HG03460 (cell line): ENCODE measurements around the gene VPS41.
"Not testable (repeated sequence)": the region's sequence is repeated elsewhere in the genome, so short reads cannot be mapped to it uniquely, and the experiment has no call there.

ENCODE experiments used
- ATAC-seq: cut with Tn5 transposase; IDR thresholded peaks from one replicate; pipeline ENCODE4 v1.9.1; 2021; ENCODE audit not compliant: unreplicated experiment

VPS41 gene

DNA sequence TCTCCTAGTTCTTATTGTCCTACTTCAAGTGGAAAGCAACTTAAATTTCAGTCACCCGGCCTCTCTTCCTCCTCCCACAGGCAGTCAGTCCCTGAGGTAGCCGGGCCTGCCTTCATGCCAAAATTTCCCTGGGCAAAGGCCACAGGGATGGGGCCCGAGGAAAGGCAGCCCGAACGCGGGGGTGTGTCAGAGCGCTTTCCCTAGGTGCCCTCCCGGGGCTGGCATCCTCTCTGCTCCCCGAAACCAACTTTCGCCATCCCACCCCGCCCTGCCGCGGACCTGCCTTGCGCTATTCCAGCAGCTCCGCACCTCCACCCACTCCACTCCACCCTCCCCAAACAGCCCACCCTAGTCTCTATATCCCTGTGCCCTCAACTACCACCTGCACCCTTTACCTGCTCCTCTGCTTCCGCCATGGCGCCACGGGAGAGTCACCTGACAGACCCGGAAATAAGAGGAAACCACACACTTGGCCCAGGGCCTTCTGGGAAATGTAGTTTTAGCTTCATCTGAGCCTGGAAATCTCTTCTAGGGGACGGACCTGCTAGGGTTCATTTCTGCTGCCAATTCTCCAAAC lies at the start of gene VPS41:
Gene VPS41 (minus strand): TSS at position 433 of the 577 bp plus-strand sequence. CDS start 17 bp downstream, at position 416.
- peak; percentile 99 for ATAC-seq

DNA sequence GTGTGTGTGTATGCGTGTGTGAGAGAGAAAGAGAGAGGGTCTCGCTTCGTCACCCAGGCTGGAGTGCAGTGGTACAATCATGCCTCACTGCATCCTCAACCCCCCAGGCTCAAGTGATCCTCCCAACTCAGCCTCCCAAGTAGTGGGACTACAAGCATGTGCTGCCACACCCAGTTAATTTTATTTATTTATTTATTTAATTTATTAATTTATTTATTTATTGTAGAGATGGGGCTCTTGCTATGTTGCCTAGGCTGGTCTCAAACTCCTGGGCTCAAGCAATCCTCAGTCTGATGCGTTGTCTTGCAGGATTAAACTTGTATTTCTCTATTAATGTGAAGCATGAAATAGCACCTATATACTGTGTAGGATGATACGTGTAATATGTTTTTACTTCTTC lies 46.9 kb upstream of the VPS41 start:
- no peak for ATAC-seq

GRCh38 chr7:38953971-38954370 lies 45.0 kb upstream of the VPS41 start:
- no peak for ATAC-seq

DNA sequence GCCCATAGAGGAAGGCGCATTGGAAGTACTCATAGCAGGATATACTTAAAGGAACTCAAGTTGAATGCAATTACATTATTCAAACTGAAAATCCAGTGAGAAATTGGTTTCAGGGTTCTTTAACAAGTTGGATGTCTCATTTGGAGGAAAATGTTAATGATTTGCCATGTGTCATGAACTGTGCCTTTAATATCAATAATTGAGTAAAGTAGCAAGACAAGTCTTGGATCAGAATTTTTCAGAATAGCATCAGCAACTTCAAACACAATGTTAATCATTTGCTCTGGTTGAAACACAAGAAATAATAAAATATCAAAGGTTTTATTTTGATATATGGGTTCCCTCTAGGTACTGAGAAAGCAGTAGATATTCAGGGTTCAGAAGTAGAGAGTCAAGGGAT lies 44.2 kb upstream of the VPS41 start:
- ATAC-seq = no peak

DNA sequence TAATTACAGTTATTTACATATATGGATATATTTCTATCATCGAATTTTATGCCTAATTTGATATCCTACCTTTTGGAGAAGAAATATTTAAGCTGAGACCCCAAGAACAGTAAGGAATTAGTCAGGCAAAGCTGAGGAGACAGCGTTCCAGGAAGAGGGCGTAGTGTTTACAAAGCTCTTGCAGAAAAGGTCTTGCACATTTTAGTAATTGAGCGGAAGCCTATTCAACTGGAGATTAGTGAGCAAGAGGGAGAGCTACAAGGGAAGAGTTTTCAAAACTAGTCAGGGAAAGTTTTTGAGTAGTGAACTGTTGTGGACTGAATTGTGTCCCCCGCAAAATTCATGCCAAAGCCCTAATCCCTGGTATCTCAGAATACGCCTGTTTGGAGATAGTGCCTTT lies 42.2 kb upstream of the VPS41 start:
- ATAC-seq = no peak

- no peak for ATAC-seq
These were observed 41.3 kb upstream of the VPS41 start for GRCh38 chr7:38950309-38950708.

- not testable (repeated sequence) for ATAC-seq
These were observed 38.5 kb upstream of the VPS41 start for GRCh38 chr7:38947541-38947940.

GRCh38 chr7:38942431-38943051 lies 33.5 kb upstream of the VPS41 start:
- ATAC-seq = no peak

- no peak for ATAC-seq
These were observed 31.8 kb upstream of the VPS41 start for GRCh38 chr7:38940774-38941173.

DNA sequence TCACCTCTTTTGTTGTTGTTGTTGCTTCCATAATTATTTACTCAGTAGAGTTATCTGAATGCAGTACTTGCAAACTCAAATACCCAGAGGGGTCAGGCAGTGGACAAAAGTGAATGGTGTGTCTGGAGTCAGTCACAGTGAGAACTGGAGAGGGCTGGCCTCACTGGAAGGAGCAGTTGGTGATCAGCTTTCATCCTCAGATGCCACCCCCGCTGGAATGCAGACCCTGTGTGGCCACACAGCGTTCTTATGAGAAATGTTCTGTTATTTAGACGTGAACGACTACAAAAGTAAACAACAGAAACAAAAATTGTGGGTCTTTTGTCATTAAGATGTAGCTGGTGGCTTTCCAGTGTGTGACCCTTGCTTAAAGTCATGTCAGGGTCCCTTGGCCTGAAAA lies 29.6 kb upstream of the VPS41 start:
- no peak for ATAC-seq

DNA sequence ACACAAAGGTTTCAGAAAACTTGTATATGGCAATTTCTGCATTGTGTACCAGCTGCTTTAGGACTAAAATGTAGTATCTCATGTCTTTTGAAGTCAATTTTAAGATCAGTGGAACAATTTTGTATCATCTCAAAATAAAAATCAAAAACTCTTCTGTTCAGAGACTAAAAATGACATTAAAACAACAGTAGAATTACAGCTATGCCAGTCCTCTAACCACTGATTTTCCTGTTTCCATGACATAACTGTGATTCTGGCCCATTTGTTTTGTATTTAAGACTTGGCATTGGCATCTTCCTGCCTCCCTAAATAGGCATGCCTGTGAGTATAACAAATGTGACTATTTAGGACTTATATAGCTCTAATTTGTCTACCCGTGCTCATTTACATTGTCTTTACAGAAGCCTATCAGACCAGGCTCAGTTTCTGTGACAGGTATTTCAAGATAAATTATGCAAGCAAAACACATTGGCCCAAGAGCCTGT lies 29.1 kb upstream of the VPS41 start:
- ATAC-seq = no peak

DNA sequence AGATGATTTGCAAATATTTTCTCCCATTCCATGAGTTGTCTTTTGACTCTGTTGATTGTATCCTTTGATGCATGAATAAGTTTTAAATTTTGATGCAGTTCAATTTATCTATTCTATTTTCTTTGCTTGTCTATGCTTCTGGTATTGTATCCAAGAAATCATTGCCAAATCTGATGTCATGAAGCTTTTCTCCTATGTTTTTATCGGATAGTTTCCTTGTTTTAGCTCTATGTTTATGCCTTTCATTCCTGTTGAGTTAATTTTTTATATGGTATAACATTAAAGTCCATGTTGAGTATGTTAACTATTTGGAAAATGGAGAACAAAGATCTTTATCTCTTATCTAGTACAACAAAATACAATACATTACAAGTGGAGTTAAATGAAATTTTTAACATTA lies 27.6 kb upstream of the VPS41 start:
- no peak for ATAC-seq

GRCh38 chr7:38934536-38934935 lies 25.5 kb upstream of the VPS41 start:
- ATAC-seq = no peak

DNA sequence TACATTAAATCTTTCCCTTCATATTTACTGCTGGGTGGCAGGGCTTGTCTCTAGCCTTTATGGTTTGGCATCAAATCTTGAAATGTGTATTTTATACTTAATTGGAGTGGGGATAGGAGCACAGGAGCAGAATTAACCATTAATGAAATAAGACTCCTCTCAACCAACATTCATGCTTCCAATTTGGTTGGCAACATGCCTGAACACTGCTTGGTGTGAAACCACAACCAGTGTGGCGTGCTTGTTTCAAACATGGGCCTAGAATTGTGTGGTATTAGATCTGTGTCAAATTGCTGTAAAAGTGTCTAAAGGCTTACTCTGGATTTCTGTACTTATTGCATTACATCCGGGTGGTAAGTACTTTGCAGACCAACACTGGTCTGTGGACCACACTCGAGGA lies 25.1 kb upstream of the VPS41 start:
- ATAC-seq = no peak

- ATAC-seq = peak; percentile 74
These were observed 23.6 kb upstream of the VPS41 start for GRCh38 chr7:38932509-38933168.

GRCh38 chr7:38929460-38930171 lies 20.6 kb upstream of the VPS41 start:
- ATAC-seq = no peak

DNA sequence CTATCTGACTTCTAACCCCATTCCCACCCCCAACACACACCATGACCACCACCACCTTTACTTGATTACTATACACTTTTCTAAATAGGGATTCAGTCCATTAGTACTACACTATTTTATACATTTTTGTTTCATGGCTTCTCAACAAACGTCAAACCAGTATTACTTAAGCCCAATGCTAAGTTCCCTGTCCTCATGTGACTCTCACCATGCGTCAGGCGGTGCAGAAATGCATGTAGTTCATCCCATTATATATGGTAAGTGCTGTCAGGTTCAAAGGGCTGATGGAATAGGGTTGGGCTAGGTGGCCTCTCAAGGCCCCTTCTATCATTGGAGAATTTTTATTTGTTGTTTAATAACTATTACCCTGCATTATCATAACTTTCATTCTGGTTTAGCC lies 19.5 kb upstream of the VPS41 start:
- no peak for ATAC-seq

DNA sequence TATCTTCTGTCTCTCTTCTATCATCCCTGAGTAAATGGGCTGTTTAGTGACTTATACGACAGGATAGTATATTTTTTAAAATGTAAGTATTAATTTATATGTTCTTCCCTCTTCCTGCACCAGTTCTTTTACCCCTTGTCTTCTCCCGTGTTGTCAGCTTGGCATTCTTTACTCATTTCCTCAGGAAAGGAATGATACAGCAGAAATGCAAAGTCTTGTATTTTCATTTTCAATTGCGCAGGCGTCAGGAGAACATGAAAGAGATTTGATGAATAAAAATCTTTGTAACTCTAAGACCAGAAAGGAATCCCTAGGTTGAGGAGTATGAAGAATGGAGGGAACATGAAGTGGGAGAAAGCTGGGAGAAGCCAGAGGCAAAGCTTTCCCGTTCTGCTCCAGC lies 18.8 kb upstream of the VPS41 start:
- no peak for ATAC-seq

- no peak for ATAC-seq
These were observed 11.7 kb upstream of the VPS41 start for GRCh38 chr7:38920731-38921130.

- ATAC-seq = no peak
These were observed 7.4 kb upstream of the VPS41 start for GRCh38 chr7:38916396-38916795.

GRCh38 chr7:38909870-38910269 lies 879 bp upstream of the VPS41 start:
- ATAC-seq = no peak

GRCh38 chr7:38907766-38908165 lies 1.2 kb downstream of the VPS41 start:
- no peak for ATAC-seq
